H9 (cell line): Measurements from ENCODE around the gene CELF4. TPM values are rescaled to one million over a fixed set of nuclear protein-coding genes. Genes with fewer than 3 reads are reported as not detected.

Experiments used
- DNase-seq: peaks from one replicate; pipeline ENCODE4 v3.0.0-alpha.2; 2017
- H2AFZ ChIP-seq: one replicate; pipeline ENCODE4 v1.6.1; 2013; ENCODE audit warnings: mild to moderate bottlenecking, low read length, control low read depth, moderate library complexity
- H2AK5ac ChIP-seq: 2 replicates; pipeline ENCODE4 v1.6.1; 2013; ENCODE audit warnings: low read length, control low read depth, mixed read lengths; ENCODE audit not compliant: insufficient read length
- H2BK120ac ChIP-seq: one replicate; pipeline ENCODE4 v1.6.1; 2013; ENCODE audit warnings: low read depth, mild to moderate bottlenecking, low read length, control low read depth, inconsistent platforms; ENCODE audit not compliant: poor library complexity, severe bottlenecking
- H2BK12ac ChIP-seq: 2 replicates; pipeline ENCODE4 v1.6.1; 2013; ENCODE audit warnings: low read length, control low read depth, mixed read lengths, low read depth; ENCODE audit not compliant: insufficient read length
- H2BK15ac ChIP-seq: 2 replicates; pipeline ENCODE4 v1.6.1; 2013; ENCODE audit warnings: low read depth, low read length, control low read depth
- H2BK20ac ChIP-seq: one replicate; pipeline ENCODE4 v1.6.1; 2013; ENCODE audit warnings: low read depth, mild to moderate bottlenecking, low read length, control low read depth, inconsistent platforms; ENCODE audit not compliant: poor library complexity, severe bottlenecking
- H2BK5ac ChIP-seq: 2 replicates; pipeline ENCODE4 v1.6.1; 2013; ENCODE audit warnings: low read length, control low read depth, mixed read lengths; ENCODE audit not compliant: insufficient read length
- H3K14ac ChIP-seq: 2 replicates; pipeline ENCODE4 v1.6.1; 2013; ENCODE audit warnings: low read length, control low read depth; ENCODE audit not compliant: insufficient read depth
- H3K18ac ChIP-seq: 2 replicates; pipeline ENCODE4 v1.6.1; 2013; ENCODE audit warnings: low read depth, mild to moderate bottlenecking, mixed read lengths, low read length, control low read depth; ENCODE audit not compliant: insufficient read length
- H3K23ac ChIP-seq: 2 replicates; pipeline ENCODE4 v1.6.1; 2013; ENCODE audit warnings: low read length, control low read depth, mixed read lengths, low read depth; ENCODE audit not compliant: insufficient read length
- H3K23me2 ChIP-seq: 2 replicates; pipeline ENCODE4 v1.6.1; 2013; ENCODE audit warnings: low read depth, mild to moderate bottlenecking, mixed read lengths, low read length, control low read depth; ENCODE audit not compliant: insufficient read length, poor library complexity, severe bottlenecking
- H3K27ac ChIP-seq: 2 replicates; pipeline ENCODE4 v1.5.1; 2013; ENCODE audit warnings: low read length, control low read depth, mixed read lengths, low read depth; ENCODE audit not compliant: insufficient read length
- H3K27me3 ChIP-seq: 2 replicates; pipeline ENCODE4 v1.6.1; 2013; ENCODE audit warnings: low read length, control low read depth, inconsistent platforms; ENCODE audit not compliant: insufficient read depth
- H3K4ac ChIP-seq: 2 replicates; pipeline ENCODE4 v1.6.1; 2013; ENCODE audit warnings: low read depth, mild to moderate bottlenecking, control low read depth, inconsistent platforms, low read length, moderate library complexity
- H3K4me1 ChIP-seq: 2 replicates; pipeline ENCODE4 v1.6.1; 2013; ENCODE audit warnings: low read length, control low read depth, inconsistent platforms; ENCODE audit not compliant: insufficient read depth
- H3K4me2 ChIP-seq: 2 replicates; pipeline ENCODE4 v1.6.1; 2013; ENCODE audit warnings: low read length, control low read depth, mixed read lengths; ENCODE audit not compliant: insufficient read length, insufficient read depth
- H3K56ac ChIP-seq: 2 replicates; pipeline ENCODE4 v1.6.1; 2013; ENCODE audit warnings: low read depth, mild to moderate bottlenecking, mixed read lengths, low read length, control low read depth; ENCODE audit not compliant: insufficient read length
- H3K79me1 ChIP-seq: 2 replicates; pipeline ENCODE4 v1.6.1; 2013; ENCODE audit warnings: low read depth, mild to moderate bottlenecking, moderate library complexity, low read length, control low read depth, inconsistent platforms; ENCODE audit not compliant: insufficient read depth, poor library complexity, severe bottlenecking
- H3K79me2 ChIP-seq: 2 replicates; pipeline ENCODE4 v1.6.1; 2013; ENCODE audit warnings: low read length, control low read depth, inconsistent platforms; ENCODE audit not compliant: insufficient read depth
- H3K9ac ChIP-seq: 2 replicates; pipeline ENCODE4 v1.6.1; 2013; ENCODE audit warnings: low read length, control low read depth, mixed read lengths; ENCODE audit not compliant: insufficient read length; ENCODE audit errors: extremely low read depth
- H3K9me3 ChIP-seq: one replicate; pipeline ENCODE4 v1.6.1; 2013; ENCODE audit warnings: low read depth, low read length, inconsistent platforms; ENCODE audit not compliant: control insufficient read depth
- H3T11ph ChIP-seq: one replicate; pipeline ENCODE4 v1.6.1; 2013; ENCODE audit warnings: mild to moderate bottlenecking, low read length, control low read depth, inconsistent platforms
- H4K20me1 ChIP-seq: one replicate; pipeline ENCODE4 v1.6.1; 2013; ENCODE audit not compliant: control insufficient read depth, insufficient read length, insufficient read depth
- H4K5ac ChIP-seq: 2 replicates; pipeline ENCODE4 v1.6.1; 2013; ENCODE audit warnings: low read depth, mild to moderate bottlenecking, mixed read lengths, low read length, control low read depth; ENCODE audit not compliant: insufficient read length
- H4K8ac ChIP-seq: replicated peaks from 2 replicates; pipeline ENCODE4 v1.6.1; 2013; ENCODE audit warnings: low read length, control low read depth, mixed read lengths, low read depth; ENCODE audit not compliant: insufficient read length
- H4K91ac ChIP-seq: 2 replicates; pipeline ENCODE4 v1.6.1; 2013; ENCODE audit warnings: low read depth, mild to moderate bottlenecking, moderate library complexity, mixed read lengths, low read length, control low read depth; ENCODE audit not compliant: insufficient read length
- H3K27ac Mint-ChIP-seq, 3 experiments: 2 replicates in 2 of 3; 3 replicates in 1 of 3; pipeline ENCODE4 v1.8.0; 2020 to 2021; ENCODE audit warnings: mixed read lengths in 3 of 3, mild to moderate bottlenecking in 1 of 3, moderate library complexity in 1 of 3
- H3K27me3 Mint-ChIP-seq: 2 replicates; pipeline ENCODE4 v1.8.0; 2021; ENCODE audit warnings: low read depth, mild to moderate bottlenecking, moderate library complexity, mixed read lengths
- H3K36me3 Mint-ChIP-seq, 3 experiments: 2 replicates in 2 of 3; 3 replicates in 1 of 3; pipeline ENCODE4 v1.8.0; 2020 to 2021; ENCODE audit warnings: low read depth in 3 of 3, mixed read lengths in 3 of 3; ENCODE audit not compliant: insufficient read depth in 1 of 3
- H3K4me1 Mint-ChIP-seq, 2 experiments: 2 replicates each; pipeline ENCODE4 v1.8.0; 2020; ENCODE audit warnings: mixed read lengths in 2 of 2
- H3K4me3 Mint-ChIP-seq, 2 experiments: 2 replicates in 1 of 2; 3 replicates in 1 of 2; pipeline ENCODE4 v1.8.0; 2020 to 2021; ENCODE audit warnings: mild to moderate bottlenecking in 2 of 2, mixed read lengths in 2 of 2, moderate library complexity in 1 of 2
- H3K9me3 Mint-ChIP-seq, 2 experiments: 2 replicates in 1 of 2; 3 replicates in 1 of 2; pipeline ENCODE4 v1.8.0; 2020; ENCODE audit warnings: mild to moderate bottlenecking in 2 of 2, mixed read lengths in 2 of 2, moderate library complexity in 1 of 2
- WGBS: extraction: QIAGEN DNeasy Blood & Tissue Kit; methylation state at CpG from one replicate; pipeline ENCODE4 v1.1.7; 2013; ENCODE audit warnings: missing lambda C conversion rate, low lambda C conversion rate, mixed read lengths; ENCODE audit not compliant: insufficient read length; ENCODE audit errors: extremely low coverage; 5-methylcytosine and 5-hydroxymethylcytosine counted together
- total RNA-seq: library from RNA; stranded (reverse); gene quantifications from 2 replicates; pipeline ENCODE4 v1.2.1, GENCODE V29; 2021
- TF ChIP-seq, protein P1 (sequence below): fragments of 200-600 bp; sonication (generic); conservative IDR thresholded peaks from 3 replicates; pipeline ENCODE4 v1.8.0; 2021; ENCODE audit warnings: antibody characterized with exemption, mild to moderate bottlenecking

CELF4 gene
- total RNA-seq, 1 experiment from 2014 or later, result 1.1 TPM

DNA sequence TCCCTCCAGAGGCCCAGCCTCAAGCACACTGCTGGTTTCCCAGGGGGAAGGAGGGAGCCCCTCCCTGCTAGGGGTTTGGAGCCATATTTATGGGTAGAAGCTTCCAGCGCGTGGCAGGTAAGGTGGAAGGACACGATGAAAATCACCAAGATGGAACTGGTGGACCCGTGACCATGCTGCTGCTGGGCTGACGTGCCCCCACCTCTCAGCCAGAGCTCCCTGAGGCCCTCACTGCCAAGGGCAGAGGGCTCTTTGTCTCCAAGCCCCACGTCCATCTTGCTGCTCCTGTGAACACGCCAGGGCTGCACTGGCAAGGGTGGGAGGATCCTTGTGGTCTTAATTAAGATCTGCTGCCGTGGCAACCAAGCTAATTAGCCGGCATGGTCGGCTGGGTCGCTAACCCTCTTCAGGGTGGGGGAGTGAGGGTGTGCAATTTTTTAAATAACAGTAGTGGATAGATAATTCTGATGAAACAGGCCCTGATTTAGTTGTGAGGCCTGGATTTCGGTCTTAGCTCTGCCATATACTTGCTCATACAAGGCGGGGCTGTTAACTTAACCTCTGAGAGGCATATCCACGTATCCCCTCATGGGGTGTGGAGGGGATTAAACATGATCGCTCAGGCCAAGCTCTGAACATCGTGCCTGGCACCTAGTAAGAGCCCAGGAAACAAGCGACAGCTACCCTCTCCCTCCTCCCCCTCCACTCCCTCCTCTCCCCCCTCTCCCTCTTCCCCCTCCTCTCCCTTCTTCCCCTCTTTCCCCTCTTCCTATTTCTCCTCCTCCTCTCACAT, 232.8 kb downstream of the CELF4 start:
- H3K4ac ChIP-seq, result no peak overlapping the region
- H3K18ac ChIP-seq, result no peak overlapping the region
- no peak overlapping the region for H2AFZ ChIP-seq
- no peak overlapping the region for H3T11ph ChIP-seq
- Mint-ChIP-seq H3K9me3 (no peaks in the 10 kb centered on the region), H3K27ac (no peak overlapping the region), H3K4me1 (peaks cover 4 to 12% of the 10 kb centered on the region in 2 experiments), H3K4me3 (no peak overlapping the region), H3K27me3 (peaks cover 4% of the 10 kb centered on the region), H3K36me3 (no peaks in the 10 kb centered on the region)
- no peak overlapping the region for H3K23ac ChIP-seq
- H3K23me2 ChIP-seq, result no peaks in the 10 kb centered on the region
- no peaks in the 10 kb centered on the region for H3K9me3 ChIP-seq
- no peaks in the 10 kb centered on the region for H4K20me1 ChIP-seq
- no peak overlapping the region for H2BK120ac ChIP-seq
- H3K4me1 ChIP-seq, result no peaks in the 10 kb centered on the region; the same call in 1 of the 2 replicates
- no peak overlapping the region for H3K9ac ChIP-seq
- TF ChIP-seq, protein P1, sequence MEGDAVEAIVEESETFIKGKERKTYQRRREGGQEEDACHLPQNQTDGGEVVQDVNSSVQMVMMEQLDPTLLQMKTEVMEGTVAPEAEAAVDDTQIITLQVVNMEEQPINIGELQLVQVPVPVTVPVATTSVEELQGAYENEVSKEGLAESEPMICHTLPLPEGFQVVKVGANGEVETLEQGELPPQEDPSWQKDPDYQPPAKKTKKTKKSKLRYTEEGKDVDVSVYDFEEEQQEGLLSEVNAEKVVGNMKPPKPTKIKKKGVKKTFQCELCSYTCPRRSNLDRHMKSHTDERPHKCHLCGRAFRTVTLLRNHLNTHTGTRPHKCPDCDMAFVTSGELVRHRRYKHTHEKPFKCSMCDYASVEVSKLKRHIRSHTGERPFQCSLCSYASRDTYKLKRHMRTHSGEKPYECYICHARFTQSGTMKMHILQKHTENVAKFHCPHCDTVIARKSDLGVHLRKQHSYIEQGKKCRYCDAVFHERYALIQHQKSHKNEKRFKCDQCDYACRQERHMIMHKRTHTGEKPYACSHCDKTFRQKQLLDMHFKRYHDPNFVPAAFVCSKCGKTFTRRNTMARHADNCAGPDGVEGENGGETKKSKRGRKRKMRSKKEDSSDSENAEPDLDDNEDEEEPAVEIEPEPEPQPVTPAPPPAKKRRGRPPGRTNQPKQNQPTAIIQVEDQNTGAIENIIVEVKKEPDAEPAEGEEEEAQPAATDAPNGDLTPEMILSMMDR, result no peak
- no peaks in the 10 kb centered on the region for H3K79me1 ChIP-seq
- H3K4me2 ChIP-seq, result no peak overlapping the region
- no CpG with 5 or more reads among the region's 17 CpGs for WGBS
- H3K56ac ChIP-seq, result no peak overlapping the region
- no peak overlapping the region for H3K27ac ChIP-seq
- no peaks in the 10 kb centered on the region for H3K27me3 ChIP-seq
- H2BK15ac ChIP-seq, result no peak overlapping the region
- DNase-seq, result no peak
- H4K91ac ChIP-seq, result no peak overlapping the region
- no peaks in the 10 kb centered on the region for H3K79me2 ChIP-seq
- no peak overlapping the region for H4K8ac ChIP-seq
- H2BK5ac ChIP-seq, result no peak overlapping the region
- no peak overlapping the region for H2BK20ac ChIP-seq
- H2AK5ac ChIP-seq, result no peak overlapping the region
- no peak overlapping the region for H3K14ac ChIP-seq
- no peak overlapping the region for H4K5ac ChIP-seq
- H2BK12ac ChIP-seq, result no peak overlapping the region
